ENCODE data around the gene WRNIP1.

DNA sequence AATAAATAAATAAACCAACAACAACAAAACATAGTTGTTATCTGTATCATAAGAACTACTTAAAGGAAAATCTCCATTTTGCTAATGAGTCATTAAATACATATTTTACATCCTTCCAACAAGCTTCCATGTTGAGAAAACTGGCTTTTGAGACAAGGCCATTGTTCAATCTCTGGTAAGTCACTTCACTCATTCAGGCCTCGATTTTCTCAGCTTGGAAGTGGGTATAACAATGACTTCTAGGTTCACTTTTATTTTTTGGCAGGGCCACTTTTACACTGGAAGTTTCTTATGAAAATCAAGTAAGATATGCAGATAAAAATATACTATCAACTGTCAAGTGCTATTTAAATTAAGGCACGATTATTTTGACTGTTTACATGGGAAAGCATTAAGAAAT is 30.0 kb downstream of the WRNIP1 start:
- TF ChIP-seq POLR2AphosphoS5 (IDR thresholded peaks at IDR 0.05; ENCODE audit: low read depth, low read length) (no peak), SIN3A (IDR thresholded peaks at IDR 0.05; ENCODE audit: borderline replicate concordance, insufficient read depth, low read length) (no peak)

Data from PFSK-1 (cell line).